Measurements from ENCODE around the gene ADK. TPM values are rescaled to one million over a fixed set of nuclear protein-coding genes. Genes with fewer than 3 reads are reported as not detected.

Gene ADK
- total RNA-seq, 2 donors from 2014 or later, result 14.4 to 24.3 TPM

- H3K36me3 ChIP-seq, result no peaks in the 10 kb centered on the region
- no peaks in the 10 kb centered on the region for H3K9me3 ChIP-seq
- H3K27me3 ChIP-seq (replicated peaks; ENCODE audit: insufficient read depth), result no peaks in the 10 kb centered on the region
- no peak for ATAC-seq (ENCODE audit: insufficient number of reproducible peaks, low FRiP score, low read depth)
- H3K4me1 ChIP-seq (ENCODE audit: control insufficient read depth in 1 of 2, low read depth in 2 of 2), result no peaks in the 10 kb centered on the region
- DNase-seq (ENCODE audit: low spot score), result no peak
- TF ChIP-seq CTCF (IDR thresholded peaks at IDR 0.05), result no peak
- H3K27ac ChIP-seq, result no peak overlapping the region
- no peak overlapping the region for H3K4me3 ChIP-seq
Observed at GRCh38 chr10:74610299-74610698, 459.3 kb downstream of the ADK start.

- Histone ChIP-seq H3K9me3 (no peaks in the 10 kb centered on the region), H3K4me3 (no peak overlapping the region), H3K36me3 (no peaks in the 10 kb centered on the region), H3K27me3 (replicated peaks; ENCODE audit: insufficient read depth) (no peaks in the 10 kb centered on the region), H3K27ac (no peak overlapping the region), H3K4me1 (ENCODE audit: control insufficient read depth in 1 of 2, low read depth in 2 of 2) (no peaks in the 10 kb centered on the region)
- TF ChIP-seq CTCF (IDR thresholded peaks at IDR 0.05), result no peak
- DNase-seq (ENCODE audit: low spot score), result no peak
- no peak for ATAC-seq (ENCODE audit: insufficient number of reproducible peaks, low FRiP score, low read depth)
Observed at GRCh38 chr10:74612195-74612594, 461.2 kb downstream of the ADK start.

- no peaks in the 10 kb centered on the region for H3K9me3 ChIP-seq
- H3K27me3 ChIP-seq (replicated peaks; ENCODE audit: insufficient read depth), result no peaks in the 10 kb centered on the region
- no peak for TF ChIP-seq CTCF (IDR thresholded peaks at IDR 0.05)
- H3K4me1 ChIP-seq (ENCODE audit: control insufficient read depth in 1 of 2, low read depth in 2 of 2), result no peaks in the 10 kb centered on the region
- ATAC-seq (ENCODE audit: insufficient number of reproducible peaks, low FRiP score, low read depth), result no peak
- DNase-seq (ENCODE audit: low spot score), result no peak
- H3K4me3 ChIP-seq, result no peak overlapping the region
- H3K27ac ChIP-seq, result no peak overlapping the region
- H3K36me3 ChIP-seq, result no peaks in the 10 kb centered on the region
Observed at GRCh38 chr10:74620626-74621025, 469.6 kb downstream of the ADK start.

- H3K27me3 ChIP-seq (replicated peaks; ENCODE audit: insufficient read depth), result no peaks in the 10 kb centered on the region
- no peaks in the 10 kb centered on the region for H3K4me1 ChIP-seq (ENCODE audit: control insufficient read depth in 1 of 2, low read depth in 2 of 2)
Observed at GRCh38 chr10:74623786-74624185, 472.8 kb downstream of the ADK start.

GRCh38 chr10:74624501-74624900, 473.5 kb downstream of the ADK start:
- Histone ChIP-seq H3K27ac (no peak overlapping the region), H3K4me3 (no peak overlapping the region), H3K9me3 (no peaks in the 10 kb centered on the region), H3K36me3 (no peaks in the 10 kb centered on the region), H3K4me1 (ENCODE audit: control insufficient read depth in 1 of 2, low read depth in 2 of 2) (no peaks in the 10 kb centered on the region), H3K27me3 (replicated peaks; ENCODE audit: insufficient read depth) (no peaks in the 10 kb centered on the region)
- DNase-seq (ENCODE audit: low spot score) (no peak), ATAC-seq (ENCODE audit: insufficient number of reproducible peaks, low FRiP score, low read depth) (no peak)
- no peak for TF ChIP-seq CTCF (IDR thresholded peaks at IDR 0.05)

More at GRCh38 chr10:74623786-74624185, 472.8 kb downstream of the ADK start:
- no peak for TF ChIP-seq CTCF (IDR thresholded peaks at IDR 0.05)
- Histone ChIP-seq H3K4me3 (no peak overlapping the region), H3K9me3 (no peaks in the 10 kb centered on the region), H3K27ac (no peak overlapping the region), H3K36me3 (no peaks in the 10 kb centered on the region)
- DNase-seq (ENCODE audit: low spot score) (no peak), ATAC-seq (ENCODE audit: insufficient number of reproducible peaks, low FRiP score, low read depth) (no peak)

Measured in thoracic aorta (tissue), 2 donors.